ENCODE results near the gene TRPM4.
"Not testable (repeated sequence)": the region's sequence is repeated elsewhere in the genome, so short reads cannot be mapped to it uniquely, and the experiment has no call there.

TRPM4 gene

GRCh38 chr19:49151267-49152118 is 6.1 kb upstream of the TRPM4 start:
- no peak for DNase-seq (ENCODE audit: low read depth)

- no peak for DNase-seq (ENCODE audit: low read depth)
Measured at GRCh38 chr19:49152119-49152550, 5.5 kb upstream of the TRPM4 start.

- DNase-seq (ENCODE audit: low read depth), result no peak
Measured at GRCh38 chr19:49153167-49153809, 4.3 kb upstream of the TRPM4 start.

- DNase-seq (ENCODE audit: low read depth), result no peak
Measured at GRCh38 chr19:49154279-49154678, 3.3 kb upstream of the TRPM4 start.

GRCh38 chr19:49155005-49155819 is 2.4 kb upstream of the TRPM4 start, which contains the start of gene HRC:
Gene HRC, minus strand, starts transcription at chr19:49155396. Its CDS starts 159 bp downstream, at chr19:49155237.
- DNase-seq (ENCODE audit: low read depth), result no peak

GRCh38 chr19:49155820-49156346 is 1.7 kb upstream of the TRPM4 start:
- no peak for DNase-seq (ENCODE audit: low read depth)

GRCh38 chr19:49160450-49161189 is 3.0 kb downstream of the TRPM4 start:
- DNase-seq (ENCODE audit: low read depth), result no peak

GRCh38 chr19:49161987-49162386 is 4.4 kb downstream of the TRPM4 start:
- no peak for DNase-seq (ENCODE audit: low read depth)

GRCh38 chr19:49165111-49165750 is 7.6 kb downstream of the TRPM4 start:
- no peak for DNase-seq (ENCODE audit: low read depth)

GRCh38 chr19:49165865-49166301 is 8.3 kb downstream of the TRPM4 start:
- DNase-seq (ENCODE audit: low read depth), result no peak

- DNase-seq (ENCODE audit: low read depth), result no peak
Measured at GRCh38 chr19:49167857-49168409, 10.3 kb downstream of the TRPM4 start.

GRCh38 chr19:49168421-49168820 is 10.8 kb downstream of the TRPM4 start:
- no peak for DNase-seq (ENCODE audit: low read depth)

- DNase-seq (ENCODE audit: low read depth), result no peak
Measured at GRCh38 chr19:49173198-49173597, 15.6 kb downstream of the TRPM4 start.

GRCh38 chr19:49180659-49181058 is 23.1 kb downstream of the TRPM4 start:
- DNase-seq (ENCODE audit: low read depth), result no peak

GRCh38 chr19:49182010-49182847 is 24.6 kb downstream of the TRPM4 start:
- not testable (repeated sequence) for DNase-seq (ENCODE audit: low read depth)

- DNase-seq (ENCODE audit: low read depth), result no peak
Measured at GRCh38 chr19:49182848-49183375, 25.3 kb downstream of the TRPM4 start.

GRCh38 chr19:49186108-49186507 is 28.5 kb downstream of the TRPM4 start:
- no peak for DNase-seq (ENCODE audit: low read depth)

GRCh38 chr19:49188626-49189200 is 31.1 kb downstream of the TRPM4 start:
- DNase-seq (ENCODE audit: low read depth), result no peak

GRCh38 chr19:49189259-49189658 is 31.7 kb downstream of the TRPM4 start:
- DNase-seq (ENCODE audit: low read depth), result no peak
